Measurements from ENCODE around the gene RHBDL1. TPM values are rescaled to one million over a fixed set of nuclear protein-coding genes. Genes with fewer than 3 reads are reported as not detected.
A peak's percentile ranks its signal among the peaks of the same experiment; 100 is the strongest.

The RHBDL1 gene
- total and polyA plus RNA-seq, 2 experiments from 2014 or later: 2.6 to 12.9 TPM

DNA sequence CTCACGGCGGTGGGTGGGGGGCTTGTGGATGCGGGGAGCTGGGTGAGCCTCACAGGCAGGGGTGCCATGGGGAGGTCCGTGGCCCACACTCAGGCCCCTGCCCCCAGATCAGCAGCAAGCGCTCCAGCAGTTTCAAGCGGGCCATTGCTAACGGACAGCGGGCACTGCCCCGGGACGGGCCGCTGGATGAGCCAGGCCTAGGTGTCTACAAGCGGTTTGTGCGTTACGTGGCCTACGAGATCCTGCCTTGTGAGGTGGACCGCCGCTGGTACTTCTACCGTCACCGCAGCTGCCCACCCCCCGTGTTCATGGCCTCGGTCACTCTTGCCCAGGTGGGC, 1.1 kb downstream of the RHBDL1 start:
- H3K27ac ChIP-seq: no peak overlapping the region
- no peak for DNase-seq (ENCODE audit: low read depth in 1 of 2, low spot score in 1 of 2)
- H3K9me3 ChIP-seq (ENCODE audit: low read depth): no peaks in the 10 kb centered on the region

DNA sequence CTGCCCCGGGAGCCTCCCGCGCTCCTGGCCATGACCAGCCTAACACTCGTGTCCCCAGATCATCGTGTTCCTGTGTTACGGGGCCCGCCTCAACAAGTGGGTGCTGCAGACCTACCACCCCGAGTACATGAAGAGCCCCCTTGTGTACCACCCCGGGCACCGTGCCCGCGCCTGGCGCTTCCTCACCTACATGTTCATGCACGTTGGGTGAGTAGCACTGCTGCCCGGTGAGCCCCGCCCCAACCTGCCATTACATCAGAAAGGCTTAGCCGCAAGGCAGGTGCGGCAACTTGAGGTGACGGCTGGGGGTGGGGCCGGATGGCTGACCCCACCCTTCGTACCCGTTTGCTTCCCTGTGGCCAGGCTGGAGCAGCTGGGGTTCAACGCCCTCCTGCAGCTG, 1.4 kb downstream of the RHBDL1 start:
- H3K4me1 ChIP-seq (ENCODE audit: low read depth): peaks cover 12% of the 10 kb centered on the region
- no peak overlapping the region for H3K27ac ChIP-seq
- DNase-seq (ENCODE audit: low read depth in 1 of 2, low spot score in 1 of 2): no peak
- peaks cover 20% of the 10 kb centered on the region for H3K36me3 ChIP-seq
- TF ChIP-seq, protein P1, sequence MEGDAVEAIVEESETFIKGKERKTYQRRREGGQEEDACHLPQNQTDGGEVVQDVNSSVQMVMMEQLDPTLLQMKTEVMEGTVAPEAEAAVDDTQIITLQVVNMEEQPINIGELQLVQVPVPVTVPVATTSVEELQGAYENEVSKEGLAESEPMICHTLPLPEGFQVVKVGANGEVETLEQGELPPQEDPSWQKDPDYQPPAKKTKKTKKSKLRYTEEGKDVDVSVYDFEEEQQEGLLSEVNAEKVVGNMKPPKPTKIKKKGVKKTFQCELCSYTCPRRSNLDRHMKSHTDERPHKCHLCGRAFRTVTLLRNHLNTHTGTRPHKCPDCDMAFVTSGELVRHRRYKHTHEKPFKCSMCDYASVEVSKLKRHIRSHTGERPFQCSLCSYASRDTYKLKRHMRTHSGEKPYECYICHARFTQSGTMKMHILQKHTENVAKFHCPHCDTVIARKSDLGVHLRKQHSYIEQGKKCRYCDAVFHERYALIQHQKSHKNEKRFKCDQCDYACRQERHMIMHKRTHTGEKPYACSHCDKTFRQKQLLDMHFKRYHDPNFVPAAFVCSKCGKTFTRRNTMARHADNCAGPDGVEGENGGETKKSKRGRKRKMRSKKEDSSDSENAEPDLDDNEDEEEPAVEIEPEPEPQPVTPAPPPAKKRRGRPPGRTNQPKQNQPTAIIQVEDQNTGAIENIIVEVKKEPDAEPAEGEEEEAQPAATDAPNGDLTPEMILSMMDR (IDR thresholded peaks at IDR 0.05; ENCODE audit: low read depth, low read length): no peak
- no peak overlapping the region for H3K4me3 ChIP-seq
- H3K27me3 ChIP-seq: no peaks in the 10 kb centered on the region
- H3K9me3 ChIP-seq (ENCODE audit: low read depth): no peaks in the 10 kb centered on the region

More for the DNA sequence above, 1.1 kb downstream of the RHBDL1 start:
- Histone ChIP-seq H3K4me1 (ENCODE audit: low read depth) (peaks cover 12% of the 10 kb centered on the region), H3K36me3 (peaks cover 17% of the 10 kb centered on the region), H3K27me3 (no peaks in the 10 kb centered on the region), H3K4me3 (no peak overlapping the region)
- TF ChIP-seq, protein P1 (IDR thresholded peaks at IDR 0.05; ENCODE audit: low read depth, low read length): no peak

DNA sequence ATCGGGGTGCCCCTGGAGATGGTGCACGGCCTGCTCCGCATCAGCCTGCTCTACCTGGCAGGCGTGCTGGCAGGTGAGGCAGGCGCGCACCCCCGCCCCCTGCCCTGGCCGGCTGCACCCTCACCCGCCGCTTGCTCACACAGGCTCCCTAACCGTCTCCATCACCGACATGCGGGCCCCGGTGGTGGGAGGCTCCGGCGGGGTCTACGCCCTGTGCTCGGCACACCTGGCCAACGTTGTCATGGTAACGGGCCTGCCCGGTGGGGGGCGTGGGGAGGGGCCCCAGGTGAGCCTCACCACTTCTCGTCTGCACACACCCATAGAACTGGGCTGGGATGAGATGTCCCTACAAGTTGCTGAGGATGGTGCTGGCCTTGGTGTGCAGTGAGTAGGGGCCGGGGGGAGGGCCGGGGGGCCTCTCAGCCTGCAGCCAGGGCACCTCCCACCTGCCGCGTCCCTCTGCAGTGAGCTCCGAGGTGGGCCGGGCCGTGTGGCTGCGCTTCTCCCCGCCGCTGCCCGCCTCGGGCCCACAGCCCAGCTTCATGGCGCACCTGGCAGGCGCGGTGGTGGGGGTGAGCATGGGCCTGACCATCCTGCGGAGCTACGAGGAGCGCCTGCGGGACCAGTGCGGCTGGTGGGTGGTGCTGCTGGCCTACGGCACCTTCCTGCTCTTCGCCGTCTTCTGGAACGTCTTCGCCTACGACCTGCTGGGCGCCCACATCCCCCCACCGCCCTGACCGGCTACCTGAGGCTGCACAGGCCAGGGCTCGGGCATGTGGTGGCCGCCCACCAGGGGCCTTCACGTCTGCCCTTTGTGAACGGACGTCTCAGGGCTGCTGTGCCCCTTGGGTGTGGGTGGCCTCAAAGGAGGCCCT, 2.1 kb downstream of the RHBDL1 start:
- H3K27ac ChIP-seq: no peak overlapping the region
- DNase-seq (ENCODE audit: low read depth in 1 of 2, low spot score in 1 of 2): no peak
- peaks cover 12% of the 10 kb centered on the region for H3K4me1 ChIP-seq (ENCODE audit: low read depth)
- H3K36me3 ChIP-seq: peaks cover 20% of the 10 kb centered on the region
- no peak overlapping the region for H3K4me3 ChIP-seq
- TF ChIP-seq, protein P1 (IDR thresholded peaks at IDR 0.05; ENCODE audit: low read depth, low read length): no peak
- no peaks in the 10 kb centered on the region for H3K9me3 ChIP-seq (ENCODE audit: low read depth)
- no peaks in the 10 kb centered on the region for H3K27me3 ChIP-seq

- H3K27ac ChIP-seq: peak overlapping the region; percentile 92
- no peak for DNase-seq (ENCODE audit: low read depth in 1 of 2, low spot score in 1 of 2)
- peaks cover 21% of the 10 kb centered on the region for H3K36me3 ChIP-seq
- H3K4me1 ChIP-seq (ENCODE audit: low read depth): peaks cover 12% of the 10 kb centered on the region
- H3K4me3 ChIP-seq: no peak overlapping the region
- H3K27me3 ChIP-seq: no peaks in the 10 kb centered on the region
- TF ChIP-seq, protein P1 (IDR thresholded peaks at IDR 0.05; ENCODE audit: low read depth, low read length): no peak
- no peaks in the 10 kb centered on the region for H3K9me3 ChIP-seq (ENCODE audit: low read depth)
Measured at GRCh38 chr16:678209-678857, 2.9 kb downstream of the RHBDL1 start.

- peak overlapping the region; percentile 92 for H3K27ac ChIP-seq
- H3K9me3 ChIP-seq (ENCODE audit: low read depth): no peaks in the 10 kb centered on the region
- H3K27me3 ChIP-seq: no peaks in the 10 kb centered on the region
- peak; percentile 66 to 88 for DNase-seq (ENCODE audit: low read depth in 1 of 2, low spot score in 1 of 2)
- H3K36me3 ChIP-seq: peaks cover 21% of the 10 kb centered on the region
- peaks cover 12% of the 10 kb centered on the region for H3K4me1 ChIP-seq (ENCODE audit: low read depth)
- TF ChIP-seq, protein P1 (IDR thresholded peaks at IDR 0.05; ENCODE audit: low read depth, low read length): no peak
- peak overlapping the region; percentile 44 for H3K4me3 ChIP-seq
Measured at GRCh38 chr16:678858-679813, 3.7 kb downstream of the RHBDL1 start.

All from cardiac muscle cell (in vitro differentiated cells and primary cell).